Right forelimb (tissue), 1 donor: ENCODE measurements around the gene U2SURP.
"Not testable (repeated sequence)": the region's sequence is repeated elsewhere in the genome, so short reads cannot be mapped to it uniquely, and the experiment has no call there.

Source experiments
- DNase-seq: peaks from one replicate; pipeline ENCODE4 v3.0.0-alpha.2; 2018

U2SURP gene

DNA sequence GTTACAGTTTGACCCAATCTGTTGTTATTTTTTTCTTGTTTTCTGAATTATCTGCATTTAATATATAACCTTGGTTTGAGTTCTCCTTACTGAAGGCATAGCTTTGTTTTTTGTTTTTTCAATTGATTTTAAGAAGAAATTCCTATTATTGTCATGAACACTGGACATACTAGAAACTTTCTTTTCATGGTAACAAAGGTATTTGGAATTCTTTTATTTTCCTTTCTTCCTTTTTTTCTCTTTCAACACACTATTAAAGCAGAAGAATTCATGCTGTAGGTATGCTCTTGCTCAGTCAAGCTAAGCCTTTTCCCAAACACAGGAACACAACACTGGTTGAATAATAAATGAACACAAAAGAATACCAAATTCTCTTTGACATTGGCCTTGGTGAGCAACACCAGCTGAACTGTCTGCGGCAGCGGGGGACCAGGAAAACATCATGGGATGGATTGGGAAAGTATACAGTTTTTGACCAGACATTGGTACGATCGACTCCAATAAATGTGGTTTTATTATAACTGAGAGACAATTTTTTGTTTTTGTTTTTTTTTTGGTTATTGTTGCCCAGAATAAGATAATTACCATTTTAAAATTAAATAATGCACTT is 23.1 kb downstream of the U2SURP start:
- DNase-seq, result no peak

DNA sequence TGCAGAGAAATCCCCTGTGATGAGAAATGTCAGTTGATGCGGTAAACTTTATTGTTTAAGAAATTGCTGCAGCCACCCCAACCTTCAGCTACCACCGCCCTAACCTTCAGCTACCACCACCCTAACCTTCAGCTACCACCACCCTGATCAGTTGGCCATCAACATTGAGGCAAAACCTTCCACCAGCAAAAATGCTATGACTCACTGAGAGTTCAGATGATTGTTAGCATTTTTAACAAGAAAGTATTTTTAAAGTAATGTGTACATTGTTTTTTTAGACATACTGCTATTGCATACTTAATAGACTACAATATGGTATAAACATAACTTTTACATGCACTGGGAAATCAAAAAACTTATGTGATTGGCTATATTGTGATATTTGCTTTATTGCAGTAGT is 30.0 kb downstream of the U2SURP start:
- DNase-seq, result no peak

DNA sequence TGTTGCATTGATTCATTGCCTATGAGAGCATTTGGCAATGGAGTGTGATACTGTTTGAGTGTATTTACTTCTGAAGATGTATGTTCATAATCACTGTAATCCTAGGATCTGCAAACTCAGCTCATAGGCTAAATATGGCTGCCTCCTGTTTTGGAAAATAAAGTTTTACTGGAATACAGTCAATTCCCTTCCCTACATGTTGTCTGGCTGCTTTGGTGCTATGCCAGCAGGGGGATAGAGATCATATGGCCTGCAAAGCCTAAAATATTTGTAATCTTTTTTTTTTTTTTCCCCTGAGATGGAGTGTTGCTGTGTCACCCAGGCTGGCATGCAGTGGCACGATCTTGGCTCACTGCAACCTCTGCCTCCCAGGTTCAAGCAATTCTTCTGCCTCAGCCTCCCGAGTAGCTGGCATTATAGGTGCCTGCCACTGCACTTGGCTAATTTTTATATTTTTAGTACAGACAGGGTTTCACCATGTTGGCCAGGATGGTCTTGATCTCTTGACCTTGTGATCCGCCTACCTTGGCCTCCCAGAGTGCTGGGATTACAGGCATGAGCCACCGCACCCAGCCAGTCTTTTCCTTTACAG is 30.5 kb downstream of the U2SURP start:
- DNase-seq, result not testable (repeated sequence)

DNA sequence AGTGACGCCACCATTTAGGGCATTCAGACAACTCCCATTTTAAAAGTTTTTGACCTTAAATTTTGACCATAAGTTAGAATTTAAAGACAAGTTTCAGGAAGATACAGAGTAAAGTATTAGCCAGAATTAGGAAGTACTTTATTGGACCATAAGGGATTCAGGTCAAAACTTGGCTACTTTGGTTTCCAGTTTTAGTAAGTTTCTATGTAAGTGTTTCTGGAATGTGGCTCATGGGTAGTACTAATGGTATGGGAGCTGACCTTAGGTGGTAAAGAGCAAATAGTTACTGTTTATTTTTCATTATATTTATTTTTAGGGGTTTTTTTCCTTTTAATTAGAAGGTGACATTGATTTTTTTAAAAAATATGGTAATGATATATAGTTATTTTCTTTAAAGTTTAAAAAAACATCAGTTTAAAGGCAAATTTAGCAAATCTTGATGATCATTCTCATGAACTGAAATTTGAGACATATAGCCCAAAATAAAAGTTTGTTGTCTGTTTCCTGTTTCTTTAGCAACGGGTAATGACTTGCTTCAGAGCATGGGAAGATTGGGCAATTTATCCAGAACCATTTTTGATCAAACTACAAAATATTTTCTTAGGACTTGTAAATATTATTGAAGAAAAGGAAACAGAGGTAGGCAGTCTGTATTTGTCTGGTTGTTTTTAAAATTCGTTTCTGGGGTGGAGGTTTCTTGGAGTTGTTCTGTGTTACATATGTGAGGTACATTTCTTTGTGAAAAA is 34.3 kb downstream of the U2SURP start:
- no peak for DNase-seq

DNA sequence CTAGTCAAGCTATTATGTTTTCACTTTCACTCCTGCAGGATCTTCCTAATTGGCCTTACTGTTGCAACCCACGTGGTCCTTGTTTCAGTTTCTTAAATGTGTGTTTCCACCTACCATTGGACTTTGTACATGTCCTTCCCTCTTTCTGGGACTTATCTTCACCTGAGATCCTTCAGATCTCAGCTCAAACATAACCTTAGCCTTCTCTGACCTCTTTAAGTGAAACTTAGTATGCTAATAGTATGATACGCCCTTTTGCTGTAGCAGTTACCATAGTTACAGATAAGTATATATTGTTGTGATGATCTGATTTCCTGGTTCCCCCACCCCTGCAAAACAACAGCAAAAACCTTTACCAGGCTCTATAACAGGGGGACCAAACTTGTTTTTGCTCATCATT is 35.2 kb downstream of the U2SURP start:
- no peak for DNase-seq

DNA sequence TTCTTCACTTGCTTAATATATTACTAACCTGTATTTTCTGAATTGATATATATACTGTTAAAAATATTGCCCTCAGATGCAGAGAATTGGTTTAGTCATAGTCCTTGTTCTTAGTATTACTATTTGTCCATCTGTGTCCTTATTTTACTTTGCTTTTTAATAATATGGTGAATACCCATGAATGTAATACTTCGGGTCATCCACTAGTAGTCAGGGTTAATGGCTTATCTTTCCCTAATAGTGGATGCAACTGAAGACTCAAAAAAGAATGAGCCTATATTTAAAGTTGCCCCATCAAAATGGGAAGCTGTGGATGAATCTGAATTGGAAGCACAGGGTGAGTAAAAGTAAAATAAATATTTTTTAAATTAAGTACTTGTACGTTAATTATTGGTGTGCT is 36.5 kb downstream of the U2SURP start:
- no peak for DNase-seq

DNA sequence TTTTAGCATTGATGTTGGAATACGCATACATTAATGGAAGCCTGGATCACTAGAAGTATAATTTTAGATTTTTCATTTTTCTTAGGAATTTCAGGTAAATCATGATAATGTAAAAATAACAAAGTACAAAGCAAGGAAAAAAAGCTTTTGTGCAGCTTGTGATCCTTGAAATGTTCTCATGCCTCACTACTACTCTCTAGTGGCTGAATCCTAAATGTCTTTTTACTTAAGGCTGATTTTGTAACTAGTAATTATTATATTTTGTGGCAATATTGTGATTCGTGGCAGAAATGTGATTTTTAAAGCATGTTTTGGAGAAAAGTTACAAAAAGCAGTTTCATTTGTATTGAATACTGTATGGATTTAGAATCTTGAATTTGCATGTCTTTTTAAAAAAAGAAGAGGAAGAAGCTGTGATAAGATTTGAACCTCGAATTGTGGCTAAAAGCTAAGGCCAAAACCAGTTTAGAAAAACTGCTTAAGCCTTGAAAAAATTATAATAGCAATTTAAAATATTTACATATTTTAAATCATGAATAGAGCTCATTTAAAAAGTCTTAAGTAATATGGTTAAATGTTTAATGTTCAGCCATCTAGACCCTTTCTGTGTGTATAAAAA is 39.0 kb downstream of the U2SURP start:
- no peak for DNase-seq

DNA sequence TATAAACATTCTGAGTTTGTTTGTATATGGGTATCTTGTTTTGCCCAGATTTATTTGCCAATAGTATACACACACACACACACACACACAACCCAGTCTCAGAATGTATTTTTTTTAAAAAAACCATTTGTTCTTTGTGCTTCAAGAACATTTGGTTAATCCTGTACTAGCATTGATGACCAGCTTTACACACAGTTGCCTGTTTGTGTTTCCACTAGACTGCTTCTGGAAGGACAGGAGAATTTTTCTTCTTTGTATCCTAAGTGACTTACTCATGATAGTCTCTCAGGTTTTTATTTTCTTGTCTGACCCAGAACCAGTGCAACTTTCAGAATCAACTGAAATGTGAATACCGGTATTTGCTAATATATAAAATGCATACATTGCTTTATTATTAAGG is 40.5 kb downstream of the U2SURP start:
- DNase-seq, result no peak

DNA sequence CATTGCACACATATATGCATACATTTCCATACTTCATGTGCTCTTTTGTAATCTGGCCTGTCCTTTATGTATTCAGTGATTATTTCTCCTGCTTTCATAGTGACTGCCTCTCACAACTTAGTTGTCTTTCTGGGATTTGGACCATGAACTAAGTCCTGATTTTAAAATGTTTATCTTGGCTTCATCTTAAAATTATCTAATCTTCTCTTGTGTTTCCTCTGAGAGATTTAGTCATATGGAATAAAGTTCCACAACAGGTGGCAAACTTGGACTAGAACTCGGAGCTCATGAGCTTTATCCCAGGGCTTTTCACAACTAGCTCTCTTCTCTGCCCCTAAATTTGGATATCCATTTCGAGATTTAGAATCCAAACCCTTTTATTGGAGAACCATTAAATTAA is 44.3 kb downstream of the U2SURP start:
- DNase-seq, result no peak

DNA sequence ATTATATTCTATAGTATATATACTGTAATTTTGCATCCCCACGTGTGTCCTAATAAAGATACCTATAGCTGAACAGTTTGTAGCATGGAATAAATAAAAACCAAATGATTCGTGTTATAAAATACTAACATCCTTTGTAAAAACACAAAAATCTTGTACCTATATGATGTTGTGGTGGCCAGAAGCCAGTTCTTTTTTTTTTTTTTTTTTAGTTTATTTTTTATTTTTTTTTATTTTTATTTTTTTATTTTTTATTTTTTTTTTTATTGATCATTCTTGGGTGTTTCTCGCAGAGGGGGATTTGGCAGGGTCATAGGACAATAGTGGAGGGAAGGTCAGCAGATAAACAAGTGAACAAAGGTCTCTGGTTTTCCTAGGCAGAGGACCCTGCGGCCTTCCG is 44.7 kb downstream of the U2SURP start:
- DNase-seq, result not testable (repeated sequence)

DNA sequence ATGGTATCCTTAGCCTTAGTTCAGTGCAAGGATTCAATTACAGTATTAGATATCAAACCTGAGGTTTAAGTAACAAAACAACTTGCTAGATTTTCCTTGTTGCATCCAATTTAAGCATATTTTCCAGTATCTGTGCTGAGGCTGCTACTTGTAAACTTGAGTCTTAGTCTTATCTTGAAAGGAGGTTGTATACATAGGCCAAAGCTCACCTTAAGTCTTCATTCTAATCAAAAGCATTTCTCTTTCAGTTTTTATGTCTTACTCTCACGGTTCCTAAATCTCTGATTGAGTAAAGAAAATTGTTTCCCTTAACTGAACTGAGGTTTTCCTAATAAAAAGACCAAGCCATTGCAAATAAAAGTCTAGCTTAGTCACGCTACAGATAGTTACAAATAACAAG is 52.6 kb downstream of the U2SURP start:
- DNase-seq, result no peak

DNA sequence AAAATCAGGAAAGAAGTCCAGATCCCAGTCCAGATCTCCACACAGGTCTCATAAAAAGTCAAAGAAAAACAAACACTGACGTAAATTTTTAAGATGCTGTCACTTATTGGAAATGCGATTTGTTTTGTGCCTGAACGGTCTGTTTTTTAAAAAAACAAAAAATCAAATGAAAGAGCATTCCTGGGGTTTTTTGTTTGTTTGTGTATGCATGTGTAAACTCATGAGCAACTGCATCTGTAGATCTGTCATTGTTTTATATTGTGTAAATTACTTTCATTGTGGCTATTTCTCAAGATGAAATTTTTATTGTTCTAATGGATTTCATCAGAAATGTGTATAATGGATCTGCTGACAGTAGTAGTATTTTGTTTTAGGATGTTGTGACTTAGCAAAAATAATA is 55.0 kb downstream of the U2SURP start:
- DNase-seq, result no peak

DNA sequence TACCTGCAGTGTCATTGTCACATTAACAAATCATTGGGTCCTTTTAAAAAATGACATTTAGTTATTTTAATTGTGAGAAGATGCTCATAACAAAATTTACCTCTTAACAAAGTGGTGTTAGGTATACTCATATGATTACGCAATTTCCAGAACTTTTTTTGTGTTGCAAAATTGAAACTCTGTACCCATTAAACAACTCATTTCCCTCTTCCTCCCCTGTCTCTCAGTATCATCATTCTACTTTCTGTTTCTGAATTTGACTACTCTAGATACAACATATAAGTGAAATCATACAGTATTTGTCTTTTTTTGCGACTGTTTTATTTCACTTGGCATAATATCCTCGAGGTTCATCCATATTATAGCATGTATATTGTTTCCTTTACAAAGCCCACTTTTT is 59.5 kb downstream of the U2SURP start:
- DNase-seq, result no peak

DNA sequence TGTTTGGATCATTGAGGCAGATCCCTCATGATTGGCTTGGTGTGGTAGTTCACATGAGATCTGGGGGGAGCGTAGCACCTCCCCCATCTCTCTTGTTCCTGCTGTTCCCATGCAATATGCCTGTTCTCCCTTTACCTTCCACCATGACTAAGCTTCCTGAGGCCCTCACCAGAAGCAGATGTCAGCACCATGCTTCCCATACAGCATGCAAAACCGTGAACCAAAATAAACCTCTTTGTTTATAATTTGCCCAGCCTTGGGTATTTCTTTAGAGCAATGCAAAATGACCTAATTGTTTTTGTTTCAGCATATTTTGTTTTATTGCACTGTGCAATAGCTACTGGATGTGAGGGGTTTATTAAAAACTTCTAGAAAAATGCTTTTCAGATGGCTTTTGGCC is 61.6 kb downstream of the U2SURP start:
- DNase-seq, result no peak

DNA sequence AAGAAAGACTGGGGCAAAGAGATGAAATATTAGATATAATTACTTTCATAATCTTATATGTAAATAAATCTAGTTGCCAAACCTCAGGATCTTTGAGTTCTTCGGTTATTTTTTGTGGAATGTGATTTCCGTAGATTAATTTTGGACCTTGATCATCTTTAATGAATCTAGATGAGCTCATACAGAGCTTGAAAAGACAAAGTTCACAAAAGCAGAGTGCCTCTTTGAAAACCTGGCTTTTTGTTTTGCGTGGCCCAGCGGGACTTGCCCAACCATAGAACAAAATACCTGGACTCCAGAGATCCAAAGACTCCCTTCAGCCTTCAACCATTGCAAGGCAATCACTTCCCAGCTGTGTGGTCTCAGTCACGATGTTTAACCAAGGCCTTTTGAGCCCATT is 63.4 kb downstream of the U2SURP start:
- no peak for DNase-seq

DNA sequence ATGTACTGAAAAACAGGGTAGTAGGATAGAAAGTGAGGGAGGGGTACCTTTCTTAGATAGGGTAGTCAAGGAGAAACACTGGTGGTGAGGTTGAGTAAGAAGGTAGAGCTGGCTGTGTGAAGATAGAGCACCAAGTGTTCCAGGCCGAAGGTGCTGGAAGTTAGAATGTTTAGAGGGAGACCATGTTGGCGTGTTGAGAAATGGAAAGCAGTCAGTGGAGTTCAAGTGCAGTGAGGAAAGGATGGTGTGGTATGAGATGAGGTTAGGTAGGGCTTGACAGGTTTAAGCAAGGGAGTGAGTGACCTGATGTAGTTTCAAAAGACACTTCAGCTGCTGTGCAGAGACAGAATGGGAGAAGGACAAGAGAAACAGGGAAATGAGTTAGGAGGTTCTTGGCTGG is 64.0 kb downstream of the U2SURP start:
- no peak for DNase-seq

DNA sequence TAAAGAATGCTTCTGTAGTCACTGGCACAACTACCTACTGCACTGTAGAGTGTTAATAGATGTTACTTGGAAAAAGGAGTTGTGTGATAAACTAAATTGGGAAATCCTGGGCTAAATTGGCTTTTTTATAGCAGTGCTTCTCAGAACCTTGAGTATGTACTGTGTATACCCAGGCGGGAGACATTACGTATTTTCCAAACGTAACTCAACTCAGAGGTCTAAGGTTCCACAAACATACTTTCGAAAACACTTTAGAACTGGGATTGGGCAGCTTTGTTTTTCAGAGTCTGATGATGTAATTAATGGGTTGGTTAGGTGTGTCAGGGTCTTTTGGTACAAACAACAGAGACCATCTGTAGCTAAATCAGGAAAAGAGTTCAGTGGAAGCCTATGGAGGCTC is 64.7 kb downstream of the U2SURP start:
- no peak for DNase-seq

DNA sequence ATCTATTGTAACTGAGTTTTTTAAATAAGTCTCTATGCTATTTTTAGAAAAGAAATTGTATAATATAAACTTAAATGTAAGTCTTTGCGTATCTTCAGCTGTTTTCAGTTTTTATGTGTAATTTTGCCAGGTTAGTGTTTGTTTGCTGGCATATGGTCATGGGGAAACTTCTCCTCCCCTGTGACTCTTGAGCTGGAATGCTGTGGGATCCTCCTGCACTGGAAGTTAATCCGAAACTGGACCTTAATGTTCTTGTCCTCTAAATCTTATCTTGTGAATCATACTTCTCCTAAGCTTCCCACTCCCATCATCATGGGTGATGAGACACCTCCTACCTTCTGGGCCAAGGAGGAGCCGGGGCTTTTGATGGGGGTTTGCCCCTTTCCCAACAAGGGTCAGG is 65.8 kb downstream of the U2SURP start:
- no peak for DNase-seq

DNA sequence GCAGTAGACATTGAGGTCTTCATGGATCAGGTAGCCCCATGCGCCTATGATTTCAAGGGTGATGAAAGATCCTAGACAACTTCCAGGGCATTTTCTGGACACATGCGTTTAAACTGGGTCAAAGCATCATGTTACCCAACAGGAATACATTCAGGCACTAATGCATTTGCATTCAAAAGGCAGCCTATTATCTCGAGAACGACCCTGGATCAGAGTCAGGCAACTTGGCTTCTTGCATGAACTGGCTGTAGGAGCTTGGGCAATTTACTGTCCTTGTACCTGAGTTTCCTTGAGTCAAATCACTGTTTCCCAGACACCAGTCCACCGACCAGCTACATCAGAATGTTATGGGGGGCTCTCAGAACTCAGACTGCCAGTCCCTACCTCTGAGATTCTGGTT is 66.7 kb downstream of the U2SURP start:
- DNase-seq, result no peak

DNA sequence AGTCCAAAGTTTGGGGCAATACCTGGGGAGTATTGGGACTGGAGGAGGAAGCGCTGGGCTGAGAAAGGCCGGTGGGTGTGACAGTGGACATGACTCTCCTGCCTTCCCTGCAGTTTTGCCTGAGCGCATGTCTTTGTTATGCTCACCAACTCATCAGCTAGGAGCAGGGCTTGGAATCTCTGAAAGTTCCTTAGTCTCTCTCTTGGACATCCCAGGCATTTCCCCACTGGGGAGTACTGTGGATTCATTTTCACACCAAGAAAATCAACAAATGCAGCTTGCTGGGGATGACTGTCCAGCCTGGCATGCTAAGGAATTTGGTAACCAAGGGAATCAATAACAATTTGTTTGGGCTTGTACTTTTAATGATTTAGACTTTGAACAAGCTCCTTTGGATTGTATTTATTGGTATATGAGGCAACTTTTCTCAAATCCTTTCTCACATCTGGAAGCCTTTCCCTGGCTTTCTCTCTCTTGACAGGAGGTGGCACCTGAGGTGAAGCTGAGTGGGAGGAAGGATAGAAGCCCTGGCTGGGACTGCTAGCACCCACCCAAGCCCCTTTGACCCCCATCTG is 69.7 kb downstream of the U2SURP start:
- DNase-seq, result no peak

DNA sequence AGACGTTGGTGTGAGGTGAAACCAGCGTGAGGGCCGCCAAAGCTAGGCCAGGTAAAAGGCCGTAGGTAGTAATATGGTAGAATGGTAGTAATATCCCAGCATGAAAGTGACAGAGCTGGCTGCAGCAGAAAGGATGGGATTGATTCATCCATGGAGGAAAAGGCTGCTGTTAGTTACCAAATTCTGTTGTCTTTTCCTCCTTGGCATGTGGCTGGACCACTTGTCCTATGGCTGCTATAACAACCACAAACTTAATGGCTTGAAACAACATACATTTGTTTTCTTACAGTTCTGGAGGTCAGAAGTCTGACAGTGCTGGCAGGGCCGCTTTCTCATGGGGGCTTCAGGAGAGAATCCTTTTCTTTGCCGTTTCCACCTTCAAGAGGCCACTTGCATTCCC is 70.4 kb downstream of the U2SURP start:
- DNase-seq, result no peak

DNA sequence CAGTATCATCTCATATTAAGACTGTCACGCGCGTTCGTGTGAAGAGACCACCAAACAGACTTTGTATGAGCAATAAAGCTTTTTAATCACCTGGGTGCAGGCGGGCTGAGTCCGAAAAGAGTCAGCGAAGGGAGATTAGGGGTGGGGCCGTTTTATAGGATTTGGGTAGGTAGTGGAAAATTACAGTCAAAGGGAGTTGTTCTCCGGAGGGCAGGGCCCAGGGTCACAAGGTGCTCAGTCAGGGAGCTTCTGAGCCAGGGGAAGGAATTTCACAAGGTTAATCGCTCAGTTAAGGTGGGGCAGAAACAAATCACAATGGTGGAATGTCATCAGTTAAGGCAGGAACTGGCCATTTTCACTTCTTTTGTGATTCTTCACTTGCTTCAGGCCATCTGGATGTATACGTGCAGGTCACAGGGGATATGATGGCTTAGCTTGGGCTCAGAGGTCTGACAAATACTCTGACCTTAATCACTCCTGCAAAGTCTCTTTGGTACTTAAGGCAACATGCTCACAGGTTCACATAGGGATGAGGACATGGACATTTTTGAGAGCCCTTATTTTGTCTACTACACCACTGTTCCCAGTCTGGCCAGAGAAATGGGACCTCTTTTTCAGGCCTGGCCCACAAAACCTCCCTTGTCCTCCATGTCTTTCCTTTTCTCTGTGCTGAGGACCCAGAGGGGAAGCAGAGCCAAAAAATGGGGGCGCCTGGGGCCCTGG is 71.1 kb downstream of the U2SURP start:
- DNase-seq, result not testable (repeated sequence)

DNA sequence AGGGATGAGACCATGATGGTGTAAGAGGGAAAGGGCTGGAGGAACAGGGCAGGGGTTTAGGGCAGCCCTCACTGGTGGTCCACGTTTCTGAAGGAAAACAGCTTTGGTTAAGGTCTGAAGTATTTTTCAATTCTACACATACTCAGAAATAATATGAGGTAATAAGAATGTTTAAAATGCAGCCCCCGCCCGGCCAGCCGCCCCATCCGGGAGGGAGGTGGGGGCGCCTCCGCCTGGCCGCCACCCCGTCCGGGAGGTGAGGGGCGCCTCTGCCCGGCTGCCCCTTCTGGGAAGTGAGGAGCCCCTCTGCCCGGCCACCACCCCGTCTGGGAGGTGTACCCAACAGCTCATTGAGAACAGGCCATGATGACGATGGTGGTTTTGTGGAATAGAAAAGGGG is 72.2 kb downstream of the U2SURP start:
- not testable (repeated sequence) for DNase-seq
